Caco-2 (cell line): ENCODE measurements around the gene GPR3. TPM values are rescaled to one million over a fixed set of nuclear protein-coding genes. Genes with fewer than 3 reads are reported as not detected.
"Not testable (repeated sequence)": the region's sequence is repeated elsewhere in the genome, so short reads cannot be mapped to it uniquely, and the experiment has no call there.

Source experiments
- BruUV-seq: library from RNA; stranded (reverse); fragments of 400-500 nt; replicated peaks from 2 replicates; lab custom pipeline; 2021; lab: Mats Ljungman, UMichigan
- CTCF ChIA-PET: fragments of 300-600 bp; sonication (Branson Sonifier 250); formaldehyde crosslinking; loops from one replicate; lab custom pipeline; 2022; ENCODE audit warnings: antibody characterized with exemption; lab: Charles Lee
- POLR2A ChIA-PET: fragments of 300-600 bp; sonication (Branson Sonifier 250); formaldehyde crosslinking; loops from one replicate; lab custom pipeline; 2022; ENCODE audit warnings: antibody characterized with exemption; lab: Charles Lee
- DNase-seq, 2 experiments: peaks; one replicate each; pipeline versions ENCODE4 v3.0.0 to v3.0.0-alpha.2; 2020 to 2022
- H3K27me3 ChIP-seq: replicated peaks from 2 replicates; pipeline ENCODE4 v1.6.0; 2011; ENCODE audit warnings: low read length; ENCODE audit not compliant: control insufficient read depth, insufficient read depth
- H3K36me3 ChIP-seq: 2 replicates; pipeline ENCODE4 v1.5.1; 2011; ENCODE audit warnings: low read length; ENCODE audit not compliant: control insufficient read depth, insufficient read depth
- H3K4me1 ChIP-seq: fragments of 250-450 bp; sonication (Bioruptor Pico); 2 replicates; pipeline ENCODE4 v1.5.1; 2020; ENCODE audit warnings: mild to moderate bottlenecking
- H3K4me3 ChIP-seq: 2 replicates; pipeline ENCODE4 v1.5.1; 2011; ENCODE audit warnings: low read depth, mild to moderate bottlenecking, control low read depth, low read length
- H3K9me3 ChIP-seq: fragments of 250-450 bp; sonication (Bioruptor Pico); 2 replicates; pipeline ENCODE4 v1.5.1; 2020; ENCODE audit warnings: mild to moderate bottlenecking, moderate library complexity
- H3K27ac Mint-ChIP-seq: one replicate; pipeline ENCODE4 v1.8.0; 2022; ENCODE audit warnings: mixed read lengths; ENCODE audit not compliant: unreplicated experiment
- H3K27me3 Mint-ChIP-seq: one replicate; pipeline ENCODE4 v1.8.0; 2022; ENCODE audit warnings: mixed read lengths; ENCODE audit not compliant: insufficient read depth, unreplicated experiment
- H3K36me3 Mint-ChIP-seq: one replicate; pipeline ENCODE4 v1.8.0; 2022; ENCODE audit warnings: mild to moderate bottlenecking, mixed read lengths; ENCODE audit not compliant: insufficient read depth, unreplicated experiment
- H3K4me1 Mint-ChIP-seq: one replicate; pipeline ENCODE4 v1.8.0; 2022; ENCODE audit warnings: low read depth, mixed read lengths; ENCODE audit not compliant: unreplicated experiment
- H3K4me3 Mint-ChIP-seq: one replicate; pipeline ENCODE4 v1.8.0; 2022; ENCODE audit warnings: mild to moderate bottlenecking, moderate library complexity, mixed read lengths; ENCODE audit not compliant: unreplicated experiment
- H3K9me3 Mint-ChIP-seq: one replicate; pipeline ENCODE4 v1.8.0; 2022; ENCODE audit warnings: mixed read lengths; ENCODE audit not compliant: unreplicated experiment
- intact Hi-C: fragments of 100-400 bp; cut with micrococcal nuclease; formaldehyde crosslinking; loops from one replicate; pipeline ENCODE4 v1.10.0; 2022; ENCODE audit not compliant: unreplicated experiment
- total RNA-seq: library from RNA; stranded (reverse); gene quantifications from 2 replicates; pipeline ENCODE4 v1.2.3, GENCODE V29; 2022
- TF ChIP-seq, protein P1 (sequence below), 2 experiments: fragments of 200-600 bp in 1 of 2; IDR thresholded peaks; 1 replicate in 1 of 2; 2 replicates in 1 of 2; pipeline versions ENCODE4 v1.5.1 to v1.8.0; 2011 to 2022; ENCODE audit warnings: antibody characterized with exemption in 1 of 2, control low read depth in 1 of 2, inconsistent platforms in 1 of 2, low read depth in 1 of 2, low read length in 1 of 2, mild to moderate bottlenecking in 1 of 2, moderate library complexity in 1 of 2; ENCODE audit not compliant: insufficient read depth in 1 of 2, severe bottlenecking in 1 of 2, unreplicated experiment in 1 of 2

The GPR3 gene
- total RNA-seq, 1 experiment from 2014 or later = 0.91 TPM

DNA sequence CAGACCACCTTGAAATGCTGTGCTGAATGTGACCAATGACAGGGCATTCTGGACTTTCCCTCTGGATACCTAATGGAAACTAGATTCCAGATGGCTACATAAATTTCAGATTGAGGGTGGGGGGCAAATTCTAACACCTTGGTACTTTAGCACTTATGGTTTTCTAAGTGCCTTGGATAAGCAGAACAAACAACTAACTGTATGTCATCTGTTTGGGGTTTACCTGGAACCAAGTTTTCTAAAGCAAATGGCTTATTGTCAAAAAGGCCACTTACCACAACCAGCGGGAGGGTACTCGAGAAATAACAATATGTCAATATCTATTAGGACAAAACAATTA, 39.1 kb downstream of the GPR3 start:
- no TSS peak for BruUV-seq
- peaks cover 2% of the 10 kb centered on the region for H3K36me3 Mint-ChIP-seq
- no peak for DNase-seq
- Histone ChIP-seq H3K36me3 (no peaks in the 10 kb centered on the region; the same call in 1 of the 2 replicates), H3K4me1 (no peaks in the 10 kb centered on the region), H3K9me3 (no peaks in the 10 kb centered on the region), H3K27me3 (no peaks in the 10 kb centered on the region), H3K4me3 (no peak overlapping the region)
- no peaks in the 10 kb centered on the region for H3K4me1 Mint-ChIP-seq
- ChIA-PET CTCF (no interaction called here), POLR2A (no interaction called here)
- H3K9me3 Mint-ChIP-seq = no peaks in the 10 kb centered on the region
- H3K27ac Mint-ChIP-seq = no peak overlapping the region
- H3K27me3 Mint-ChIP-seq = no peaks in the 10 kb centered on the region
- intact Hi-C loops = no loop called here
- TF ChIP-seq, protein P1, sequence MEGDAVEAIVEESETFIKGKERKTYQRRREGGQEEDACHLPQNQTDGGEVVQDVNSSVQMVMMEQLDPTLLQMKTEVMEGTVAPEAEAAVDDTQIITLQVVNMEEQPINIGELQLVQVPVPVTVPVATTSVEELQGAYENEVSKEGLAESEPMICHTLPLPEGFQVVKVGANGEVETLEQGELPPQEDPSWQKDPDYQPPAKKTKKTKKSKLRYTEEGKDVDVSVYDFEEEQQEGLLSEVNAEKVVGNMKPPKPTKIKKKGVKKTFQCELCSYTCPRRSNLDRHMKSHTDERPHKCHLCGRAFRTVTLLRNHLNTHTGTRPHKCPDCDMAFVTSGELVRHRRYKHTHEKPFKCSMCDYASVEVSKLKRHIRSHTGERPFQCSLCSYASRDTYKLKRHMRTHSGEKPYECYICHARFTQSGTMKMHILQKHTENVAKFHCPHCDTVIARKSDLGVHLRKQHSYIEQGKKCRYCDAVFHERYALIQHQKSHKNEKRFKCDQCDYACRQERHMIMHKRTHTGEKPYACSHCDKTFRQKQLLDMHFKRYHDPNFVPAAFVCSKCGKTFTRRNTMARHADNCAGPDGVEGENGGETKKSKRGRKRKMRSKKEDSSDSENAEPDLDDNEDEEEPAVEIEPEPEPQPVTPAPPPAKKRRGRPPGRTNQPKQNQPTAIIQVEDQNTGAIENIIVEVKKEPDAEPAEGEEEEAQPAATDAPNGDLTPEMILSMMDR (IDR thresholded peaks at IDR 0.05; ENCODE audit: insufficient read depth in 1 of 2, low read depth in 1 of 2, low read length in 1 of 2, severe bottlenecking in 1 of 2, unreplicated experiment in 1 of 2) = no peak
- no peak overlapping the region for H3K4me3 Mint-ChIP-seq

DNA sequence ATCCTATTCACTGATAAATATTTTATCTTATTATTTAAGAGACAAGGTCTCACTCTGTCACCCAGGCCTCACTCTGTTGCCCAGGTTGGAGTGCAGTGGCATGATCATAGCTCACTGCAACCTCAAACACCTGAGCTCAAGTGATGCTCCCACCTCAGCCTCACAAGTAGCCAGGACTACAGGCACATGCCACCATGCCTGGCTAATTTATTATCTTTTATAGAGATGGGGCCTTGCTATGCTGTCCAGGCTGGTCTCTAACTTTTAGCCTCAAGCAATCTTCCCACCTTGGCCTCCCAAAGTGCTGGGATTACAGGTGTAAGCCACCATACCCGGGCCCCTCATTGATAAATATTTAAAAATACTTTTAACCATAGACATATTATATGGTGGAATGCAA, 40.3 kb downstream of the GPR3 start:
- H3K9me3 Mint-ChIP-seq, H3K4me3 ChIP-seq, H3K36me3 ChIP-seq, H3K27me3 Mint-ChIP-seq, POLR2A ChIA-PET, BruUV-seq, intact Hi-C loops, CTCF ChIA-PET, H3K4me1 Mint-ChIP-seq, H3K9me3 ChIP-seq, H3K4me1 ChIP-seq, H3K4me3 Mint-ChIP-seq, H3K27me3 ChIP-seq, H3K27ac Mint-ChIP-seq, H3K36me3 Mint-ChIP-seq, DNase-seq: not testable (repeated sequence)

DNA sequence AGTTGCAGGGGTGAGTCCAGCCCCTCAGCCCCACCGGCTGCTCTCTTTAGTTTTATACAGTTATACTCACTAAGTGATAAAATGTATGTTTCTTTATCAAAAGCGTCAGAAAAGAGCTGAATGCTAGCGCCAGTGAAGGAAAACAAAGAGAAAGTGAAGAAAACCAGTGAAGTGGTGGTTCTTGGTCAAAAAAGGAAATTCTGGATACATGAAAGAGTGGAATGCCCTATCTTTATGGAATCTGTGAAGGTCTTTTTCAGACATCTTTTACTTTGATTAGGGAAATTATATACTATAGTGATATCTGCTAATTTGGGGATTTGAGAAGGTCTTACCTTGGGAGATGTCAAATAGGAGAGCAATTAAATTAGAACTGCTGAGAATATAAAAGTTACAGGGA, 41.3 kb downstream of the GPR3 start:
- Histone ChIP-seq H3K27me3 (no peaks in the 10 kb centered on the region), H3K9me3 (no peaks in the 10 kb centered on the region), H3K36me3 (no peaks in the 10 kb centered on the region; the same call in 1 of the 2 replicates), H3K4me3 (no peak overlapping the region), H3K4me1 (no peaks in the 10 kb centered on the region)
- POLR2A ChIA-PET = no interaction called here
- Mint-ChIP-seq H3K4me1 (no peaks in the 10 kb centered on the region), H3K4me3 (no peak overlapping the region), H3K27ac (no peak overlapping the region), H3K9me3 (no peaks in the 10 kb centered on the region), H3K36me3 (no peaks in the 10 kb centered on the region), H3K27me3 (no peaks in the 10 kb centered on the region)
- intact Hi-C loops = no loop called here
- TF ChIP-seq, protein P1 (IDR thresholded peaks at IDR 0.05; ENCODE audit: insufficient read depth in 1 of 2, low read depth in 1 of 2, low read length in 1 of 2, severe bottlenecking in 1 of 2, unreplicated experiment in 1 of 2) = no peak
- BruUV-seq = no TSS peak
- no peak for DNase-seq
- CTCF ChIA-PET = no interaction called here
